ENCODE measurements around the gene TSLP.

Gene TSLP

DNA sequence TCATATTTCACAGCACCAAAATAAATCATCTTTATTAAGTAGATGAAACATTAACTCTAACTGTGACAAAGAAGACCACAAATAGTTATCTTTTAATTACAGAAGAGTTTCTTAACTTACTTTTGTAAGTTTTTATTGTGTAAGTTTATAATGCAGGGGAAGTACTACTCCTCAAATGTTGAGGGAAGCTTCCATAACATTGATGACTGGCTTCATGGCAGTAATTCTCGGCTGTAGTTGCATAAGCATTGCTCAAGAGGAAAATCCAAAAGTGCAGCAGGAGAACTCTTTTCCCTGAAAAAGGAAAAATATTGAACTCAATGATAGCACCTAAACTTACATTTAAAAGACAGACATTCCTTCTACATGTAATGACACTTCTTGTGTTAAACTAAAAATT, 4.6 kb downstream of the TSLP start:
- intact Hi-C loops (cut with DNase I; ENCODE audit: low total_unique reads) = no loop called here
- no peak overlapping the region for H3K4me3 ChIP-seq
- H3K27me3 ChIP-seq = no peaks in the 10 kb centered on the region
- no peaks in the 10 kb centered on the region for H3K9me3 ChIP-seq
- H3K27ac ChIP-seq = no peak overlapping the region
- H3K4me1 ChIP-seq = peaks cover 0 to 13% (median 2%) of the 10 kb centered on the region in 4 donors
- no peaks in the 10 kb centered on the region for H3K36me3 ChIP-seq
- DNase-seq = no peak
- TF ChIP-seq CTCF (IDR thresholded peaks at IDR 0.05) = no peak

- no peak for DNase-seq
- H3K36me3 ChIP-seq = no peaks in the 10 kb centered on the region
- no peak for TF ChIP-seq CTCF (IDR thresholded peaks at IDR 0.05)
- intact Hi-C loops (cut with DNase I; ENCODE audit: low total_unique reads) = no loop called here
- no peaks in the 10 kb centered on the region for H3K27me3 ChIP-seq
- H3K27ac ChIP-seq = no peak overlapping the region
- no peaks in the 10 kb centered on the region for H3K9me3 ChIP-seq
- H3K4me3 ChIP-seq = no peak overlapping the region
- H3K4me1 ChIP-seq = peaks cover 0 to 12% (median 2%) of the 10 kb centered on the region in 4 donors
Measured at GRCh38 chr5:111077678-111078077, 6.2 kb downstream of the TSLP start.

GRCh38 chr5:111079846-111080245, 8.3 kb downstream of the TSLP start:
- Histone ChIP-seq H3K27me3 (no peaks in the 10 kb centered on the region), H3K4me1 (peaks cover 0 to 1% (median 0%) of the 10 kb centered on the region in 4 donors), H3K9me3 (no peaks in the 10 kb centered on the region), H3K4me3 (no peak overlapping the region), H3K27ac (no peak overlapping the region), H3K36me3 (no peaks in the 10 kb centered on the region)
- DNase-seq = no peak
- intact Hi-C loops (cut with DNase I; ENCODE audit: low total_unique reads) = no loop called here
- TF ChIP-seq CTCF (IDR thresholded peaks at IDR 0.05) = no peak

DNA sequence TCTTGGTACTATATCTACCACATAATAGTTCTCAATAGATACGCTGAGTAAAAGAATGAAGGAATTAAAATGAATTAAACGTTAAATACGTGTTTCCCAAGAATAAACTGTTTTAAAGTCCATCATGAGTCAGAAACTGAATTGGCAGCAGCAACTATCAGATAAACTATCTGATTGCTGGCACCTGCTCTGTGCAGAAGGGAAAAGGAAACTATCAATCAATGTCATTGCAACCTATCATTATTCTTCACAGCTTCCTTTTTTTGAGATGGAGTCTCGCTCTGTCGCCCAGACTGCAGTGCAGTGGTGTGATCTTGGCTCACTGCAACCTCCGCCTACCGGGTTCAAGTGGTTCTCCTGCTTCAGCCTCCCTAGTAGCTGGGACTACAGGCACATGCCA, 11.8 kb downstream of the TSLP start:
- no peak for DNase-seq
- intact Hi-C loops (cut with DNase I; ENCODE audit: low total_unique reads) = no loop called here
- H3K36me3 ChIP-seq = no peaks in the 10 kb centered on the region
- no peak overlapping the region for H3K4me3 ChIP-seq
- no peak for TF ChIP-seq CTCF (IDR thresholded peaks at IDR 0.05)
- no peak overlapping the region for H3K27ac ChIP-seq
- H3K9me3 ChIP-seq = no peaks in the 10 kb centered on the region
- no peaks in the 10 kb centered on the region for H3K4me1 ChIP-seq
- no peaks in the 10 kb centered on the region for H3K27me3 ChIP-seq

DNA sequence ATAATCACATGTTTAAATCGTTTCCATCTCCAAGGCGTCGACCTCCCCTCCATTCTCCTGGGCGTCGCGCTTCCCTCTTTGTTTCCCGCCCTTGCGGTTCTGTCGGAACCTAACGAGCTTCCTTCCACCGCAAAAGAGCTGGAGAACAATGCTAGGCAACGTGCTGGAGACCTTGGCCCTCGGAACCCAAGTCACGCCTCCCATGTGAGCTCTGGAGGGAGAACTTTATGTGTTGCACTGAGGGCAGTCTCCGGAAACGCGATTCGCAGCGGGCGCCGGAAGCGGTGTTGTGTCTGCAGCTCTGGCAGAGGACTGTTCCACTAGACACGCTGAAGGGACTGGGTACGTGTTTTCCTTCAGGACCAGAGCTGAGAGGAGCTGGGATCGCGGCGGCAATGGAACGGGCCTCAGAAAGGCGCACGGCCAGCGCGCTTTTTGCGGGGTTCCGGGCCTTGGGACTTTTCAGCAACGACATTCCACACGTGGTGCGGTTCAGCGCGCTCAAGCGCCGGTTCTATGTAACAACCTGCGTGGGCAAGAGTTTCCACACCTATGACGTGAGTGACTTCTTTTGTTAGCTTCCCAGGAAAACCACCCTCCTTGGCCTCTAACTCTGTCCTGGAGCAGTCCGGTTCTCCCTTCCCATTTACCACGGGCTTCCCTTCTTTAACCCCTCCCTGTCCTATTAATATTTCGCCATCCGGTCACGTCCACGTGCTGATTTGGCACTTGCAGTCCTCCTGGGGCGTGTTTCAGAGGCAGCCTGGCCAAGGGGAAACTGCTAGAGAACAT, 20.7 kb downstream of the TSLP start, which contains the start of gene WDR36:
TSS of gene WDR36 (plus strand) at position 287 of the 792 bp plus-strand sequence. CDS start at position 396, 109 bp downstream.
- peak; percentile 88 to 90 for DNase-seq
- H3K27ac ChIP-seq = peak within 1 kb of the TSS; percentile 74 to 84
- intact Hi-C loops (cut with DNase I; ENCODE audit: low total_unique reads) = loop anchor here (5.0 to 10.0 kb wide), 2 partner anchors 340 to 1397 kb away; no protein-coding TSS in a partner anchor
- no peaks in the 10 kb centered on the region for H3K27me3 ChIP-seq
- peaks cover 0 to 18% (median 12%) of the 10 kb centered on the region in 4 donors for H3K4me1 ChIP-seq
- TF ChIP-seq CTCF (IDR thresholded peaks at IDR 0.05) = peak in 1 of 2 experiments; percentile 14
- H3K9me3 ChIP-seq = no peaks in the 10 kb centered on the region
- peak within 1 kb of the TSS; percentile 71 to 92 for H3K4me3 ChIP-seq
- peaks cover under 1 to 12% (median under 1%) of the 10 kb centered on the region in 3 donors for H3K36me3 ChIP-seq
